GM12874 (cell line): ENCODE data around the gene ORAI1.

Source experiments
- TF ChIP-seq, protein P1 (sequence below): IDR thresholded peaks from 2 replicates; pipeline ENCODE4 v1.5.1; 2011; ENCODE audit warnings: low read depth, mild to moderate bottlenecking, control low read depth, low read length, moderate library complexity; ENCODE audit not compliant: insufficient read depth

ORAI1 gene

DNA sequence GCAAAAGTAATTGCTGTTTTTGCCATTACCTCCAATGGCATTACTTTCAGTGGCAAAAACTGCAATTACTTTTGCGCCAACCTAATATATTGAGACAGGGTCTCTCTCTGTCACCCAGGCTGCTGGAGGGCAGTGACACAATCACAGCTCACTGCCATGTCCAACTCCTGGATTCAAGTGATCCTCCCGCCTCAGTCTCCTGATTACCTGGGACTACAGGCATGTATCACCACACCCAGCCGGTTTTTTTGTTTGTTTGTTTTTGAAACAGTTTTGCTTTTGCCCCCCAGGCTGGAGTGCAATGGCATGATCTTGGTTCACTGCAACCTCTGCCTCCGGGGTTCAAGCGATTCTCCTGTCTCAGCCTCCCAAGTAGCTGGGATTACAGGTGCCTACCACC, 29.8 kb upstream of the ORAI1 start:
- TF ChIP-seq, protein P1, sequence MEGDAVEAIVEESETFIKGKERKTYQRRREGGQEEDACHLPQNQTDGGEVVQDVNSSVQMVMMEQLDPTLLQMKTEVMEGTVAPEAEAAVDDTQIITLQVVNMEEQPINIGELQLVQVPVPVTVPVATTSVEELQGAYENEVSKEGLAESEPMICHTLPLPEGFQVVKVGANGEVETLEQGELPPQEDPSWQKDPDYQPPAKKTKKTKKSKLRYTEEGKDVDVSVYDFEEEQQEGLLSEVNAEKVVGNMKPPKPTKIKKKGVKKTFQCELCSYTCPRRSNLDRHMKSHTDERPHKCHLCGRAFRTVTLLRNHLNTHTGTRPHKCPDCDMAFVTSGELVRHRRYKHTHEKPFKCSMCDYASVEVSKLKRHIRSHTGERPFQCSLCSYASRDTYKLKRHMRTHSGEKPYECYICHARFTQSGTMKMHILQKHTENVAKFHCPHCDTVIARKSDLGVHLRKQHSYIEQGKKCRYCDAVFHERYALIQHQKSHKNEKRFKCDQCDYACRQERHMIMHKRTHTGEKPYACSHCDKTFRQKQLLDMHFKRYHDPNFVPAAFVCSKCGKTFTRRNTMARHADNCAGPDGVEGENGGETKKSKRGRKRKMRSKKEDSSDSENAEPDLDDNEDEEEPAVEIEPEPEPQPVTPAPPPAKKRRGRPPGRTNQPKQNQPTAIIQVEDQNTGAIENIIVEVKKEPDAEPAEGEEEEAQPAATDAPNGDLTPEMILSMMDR = no peak

DNA sequence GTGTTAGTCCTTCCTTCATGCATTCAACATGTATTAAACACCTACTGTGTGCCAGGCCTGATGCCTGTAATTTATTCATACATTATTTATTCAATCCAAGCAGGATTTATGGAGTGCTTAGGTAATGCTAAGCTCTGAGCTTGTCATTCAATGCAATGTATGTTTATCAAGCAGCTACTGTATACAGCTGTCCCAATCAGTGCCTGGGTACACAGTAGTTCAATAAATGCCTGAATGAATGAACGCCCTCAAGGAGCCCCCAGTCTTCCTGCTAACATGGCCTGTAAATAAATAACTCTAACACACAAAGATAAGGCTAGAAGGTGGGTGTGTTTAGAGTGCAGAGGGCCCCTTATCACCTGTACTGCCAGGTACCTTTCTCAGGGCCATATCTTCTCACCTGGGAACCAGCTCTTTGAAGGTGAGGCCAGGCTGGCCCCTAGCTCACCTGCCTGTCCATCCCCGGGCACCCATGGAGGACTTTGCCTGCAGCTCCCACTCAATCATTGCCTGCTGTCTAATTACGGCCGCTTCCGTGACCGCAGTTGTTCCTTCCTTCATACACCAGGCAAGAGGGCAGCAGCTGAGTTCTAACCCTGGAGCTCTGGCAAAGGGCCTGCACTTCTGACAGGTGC, 25.5 kb upstream of the ORAI1 start:
- TF ChIP-seq, protein P1 = no peak

DNA sequence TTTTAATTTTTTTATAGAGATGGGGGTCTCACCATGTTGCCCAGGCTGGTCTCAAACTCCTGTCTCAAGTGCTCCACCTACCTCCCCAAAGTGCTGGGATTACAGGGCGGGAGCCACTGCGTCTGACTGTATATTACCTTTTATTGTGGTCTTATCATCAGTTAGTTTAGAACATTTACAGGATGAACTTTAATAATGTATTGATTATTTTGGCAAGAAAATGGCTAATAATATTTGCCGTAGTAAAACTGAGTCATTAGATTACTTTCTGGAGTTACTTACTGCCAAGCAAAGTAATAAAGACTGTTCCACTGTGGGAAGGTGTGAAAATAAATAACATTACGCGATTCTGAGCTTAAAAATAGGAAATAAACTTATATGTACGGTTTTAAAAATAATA, 23.6 kb upstream of the ORAI1 start:
- TF ChIP-seq, protein P1 = no peak

DNA sequence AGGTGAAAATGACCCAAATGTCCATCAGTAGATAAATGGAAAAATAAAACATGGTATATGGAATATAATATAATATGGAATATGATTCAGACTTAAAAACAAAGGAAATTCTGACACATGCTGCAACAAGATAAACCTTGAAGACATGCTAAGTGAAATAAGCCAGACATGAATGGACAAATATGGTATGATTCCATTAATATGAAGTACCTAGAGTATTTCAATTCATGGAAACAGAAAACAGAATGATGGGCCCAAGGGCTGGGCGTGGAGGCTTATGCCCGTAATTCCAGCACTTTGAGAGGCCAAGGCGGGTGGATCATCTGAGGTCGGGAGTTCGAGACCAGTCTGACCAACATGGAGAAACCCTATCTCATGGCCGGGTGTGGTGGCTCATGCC, 22.7 kb upstream of the ORAI1 start:
- TF ChIP-seq, protein P1 = no peak

DNA sequence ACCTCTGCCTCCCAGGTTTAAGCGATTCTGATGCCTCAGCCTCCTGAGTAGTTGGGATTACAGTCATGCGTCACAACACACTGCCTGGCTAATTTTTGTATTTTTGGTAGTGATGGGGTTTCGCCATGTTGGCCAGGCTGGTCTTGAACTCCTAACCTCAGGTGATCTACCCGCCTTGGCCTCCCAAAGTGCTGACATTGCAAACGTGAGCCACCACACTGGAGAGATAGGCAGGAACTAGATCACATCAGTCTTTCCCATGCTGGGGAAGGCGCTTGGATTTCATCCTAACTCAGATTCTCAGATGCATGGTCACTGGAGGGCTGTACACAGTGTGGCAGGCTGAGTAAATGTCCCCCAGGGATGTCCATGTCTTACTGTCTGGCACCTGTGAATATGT, 18.0 kb upstream of the ORAI1 start:
- TF ChIP-seq, protein P1 = no peak

DNA sequence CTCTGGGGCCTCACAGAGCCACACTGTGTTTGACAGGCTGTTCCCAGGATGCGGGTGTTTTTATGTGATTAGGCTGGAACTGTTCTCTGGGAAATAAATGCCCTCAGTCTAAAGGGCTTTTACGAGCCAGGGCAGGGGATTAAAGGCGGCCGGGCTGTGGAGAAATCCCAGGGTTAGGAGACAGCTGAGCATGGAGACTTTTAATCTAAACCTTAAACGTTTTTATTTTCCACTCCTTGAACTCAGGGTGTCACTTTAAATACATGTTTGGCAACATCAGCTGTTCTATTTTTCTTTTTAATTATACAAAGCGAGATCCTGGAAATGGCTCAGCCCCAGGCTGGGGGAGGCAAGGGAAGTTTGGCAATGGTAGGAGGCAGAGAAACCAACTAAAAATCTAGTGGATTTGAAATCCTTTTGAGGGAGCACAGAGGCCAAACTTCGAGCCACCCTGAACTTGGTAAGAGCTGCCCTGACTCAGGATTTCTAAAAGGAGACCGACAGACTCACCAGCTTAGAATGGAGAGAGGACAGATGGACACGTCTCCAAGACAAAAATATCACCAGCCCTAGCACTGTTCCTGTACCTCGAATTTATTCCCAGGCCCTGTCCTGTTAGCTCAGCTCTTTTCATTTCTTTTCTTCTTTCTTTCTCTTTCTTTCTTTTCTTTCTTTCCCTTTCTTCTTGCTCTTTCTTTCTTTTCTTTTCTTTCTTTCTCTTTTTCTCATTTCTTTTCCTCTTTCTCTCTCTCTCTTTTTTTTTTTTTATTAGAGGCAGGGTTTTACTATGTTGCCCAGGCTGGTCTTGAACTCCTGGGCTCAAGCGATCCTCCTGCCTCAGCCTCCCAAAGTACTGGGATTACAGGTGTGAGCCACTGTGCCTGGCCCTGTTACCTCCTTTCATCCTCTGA, 15.8 kb upstream of the ORAI1 start:
- TF ChIP-seq, protein P1 = no peak

DNA sequence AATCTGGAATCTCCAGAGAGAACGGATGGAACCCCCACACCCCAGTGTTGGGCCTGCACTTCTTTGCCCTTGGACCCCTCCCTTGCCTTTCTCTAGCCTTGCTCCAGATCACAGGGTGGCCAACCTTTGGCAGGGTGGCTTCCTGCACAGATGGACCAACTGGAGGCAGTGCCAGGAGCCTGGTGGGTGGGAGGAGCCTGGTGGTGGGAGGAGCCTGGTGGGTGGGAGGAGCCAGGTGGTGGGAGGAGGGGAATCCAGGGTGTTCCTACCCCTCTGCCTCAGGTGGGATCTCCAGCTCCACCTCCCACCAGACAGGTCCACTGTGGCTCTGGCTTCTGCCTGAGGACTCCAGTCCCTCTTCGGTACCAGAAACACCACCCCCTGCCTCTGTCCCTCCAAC, 15.0 kb upstream of the ORAI1 start:
- TF ChIP-seq, protein P1 = no peak
